KOPT-K1 (cell line): ENCODE measurements around the gene CHD9.
"Not testable (repeated sequence)": the region's sequence is repeated elsewhere in the genome, so short reads cannot be mapped to it uniquely, and the experiment has no call there.

Source experiments
- H3K27ac ChIP-seq: fragments of 200-600 bp; sonication (generic); 2 replicates; pipeline ENCODE4 v1.5.1; 2016; ENCODE audit warnings: antibody characterized with exemption, mild to moderate bottlenecking, low read depth, low read length; ENCODE audit not compliant: poor library complexity, severe bottlenecking
- H3K36me3 ChIP-seq: fragments of 200-600 bp; sonication (generic); 2 replicates; pipeline ENCODE4 v1.5.1; 2017; ENCODE audit warnings: antibody characterized with exemption, mild to moderate bottlenecking, low read length, moderate library complexity; ENCODE audit not compliant: insufficient read depth
- H3K9me3 ChIP-seq: fragments of 200-600 bp; sonication (generic); 2 replicates; pipeline ENCODE4 v1.5.1; 2017; ENCODE audit warnings: antibody characterized with exemption, low read length, mild to moderate bottlenecking; ENCODE audit not compliant: insufficient read depth, poor library complexity, severe bottlenecking

CHD9 gene

GRCh38 chr16:53057658-53058057 is 2.9 kb downstream of the CHD9 start:
- 0 out of 2 replicates have a peak, but pooled peaks cover 6% of the 10 kb centered on the region for H3K36me3 ChIP-seq
- H3K27ac ChIP-seq: no peak overlapping the region
- no peaks in the 10 kb centered on the region for H3K9me3 ChIP-seq

DNA sequence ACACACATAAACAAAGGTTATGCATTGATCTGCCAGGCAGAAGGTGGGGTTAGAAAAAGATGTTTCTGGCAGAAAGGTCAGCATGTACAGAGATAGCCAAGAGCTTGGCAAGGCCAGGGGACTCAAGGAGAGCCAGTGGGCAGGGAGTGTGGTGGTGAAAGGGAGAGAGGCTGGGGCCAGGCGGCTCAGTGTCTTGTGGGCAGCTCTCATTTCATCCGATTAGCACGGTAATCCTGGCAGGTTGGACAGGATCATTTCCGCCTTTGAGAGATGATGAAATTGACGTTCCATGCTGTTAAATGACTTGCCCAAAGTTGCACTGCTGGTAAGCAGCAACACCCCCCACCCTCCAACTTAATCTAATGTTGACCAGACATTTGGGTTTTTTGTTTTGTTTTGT is 3.6 kb downstream of the CHD9 start:
- no peaks in the 10 kb centered on the region for H3K9me3 ChIP-seq
- 0 out of 2 replicates have a peak, but pooled peaks cover 6% of the 10 kb centered on the region for H3K36me3 ChIP-seq
- no peak overlapping the region for H3K27ac ChIP-seq

DNA sequence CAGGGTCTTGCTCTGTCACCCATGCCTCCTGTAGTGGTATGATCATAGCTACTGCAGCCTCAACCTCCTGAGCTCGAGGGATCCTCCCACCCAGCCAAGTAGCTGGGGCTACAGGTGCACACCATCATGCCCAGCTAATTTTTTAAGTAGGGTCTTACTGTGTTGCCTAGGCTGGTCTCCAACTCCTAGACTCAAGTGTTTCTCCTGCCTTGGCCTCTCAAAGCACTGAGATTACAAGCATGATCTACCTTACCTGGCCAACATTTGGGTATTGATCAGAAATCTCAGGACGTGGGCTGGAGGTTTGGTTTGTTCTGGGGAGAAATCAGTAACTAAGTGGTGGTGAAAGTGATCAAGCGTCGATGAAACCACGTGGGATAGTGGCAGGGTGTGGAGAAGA is 4.1 kb downstream of the CHD9 start:
- no peak overlapping the region for H3K27ac ChIP-seq
- 0 out of 2 replicates have a peak, but pooled peaks cover 6% of the 10 kb centered on the region for H3K36me3 ChIP-seq
- H3K9me3 ChIP-seq: no peaks in the 10 kb centered on the region

DNA sequence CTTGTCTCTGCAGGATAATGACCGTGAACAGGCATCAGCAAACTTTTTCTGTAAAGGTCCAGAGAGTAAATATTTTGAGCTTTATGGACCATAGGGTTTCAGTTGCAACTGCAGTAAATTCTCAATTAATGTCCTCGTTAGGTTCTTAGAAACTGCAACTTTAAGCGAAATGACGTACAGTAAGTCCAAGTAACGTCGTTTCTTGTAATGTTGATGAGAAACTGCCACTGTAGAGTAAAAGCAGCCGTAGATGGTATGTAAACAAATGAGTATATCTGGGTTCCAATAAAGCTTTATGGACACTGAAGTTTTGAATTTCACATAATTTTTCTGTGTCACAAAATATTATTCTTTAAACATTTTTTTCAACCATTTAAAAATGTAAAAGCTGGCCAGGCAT is 4.9 kb downstream of the CHD9 start:
- no peaks in the 10 kb centered on the region for H3K9me3 ChIP-seq
- H3K36me3 ChIP-seq: 0 out of 2 replicates have a peak, but pooled peaks cover 6% of the 10 kb centered on the region
- H3K27ac ChIP-seq: no peak overlapping the region

GRCh38 chr16:53061256-53061655 is 6.5 kb downstream of the CHD9 start:
- Histone ChIP-seq H3K27ac (no peak overlapping the region), H3K36me3 (0 out of 2 replicates have a peak, but pooled peaks cover 6% of the 10 kb centered on the region), H3K9me3 (no peaks in the 10 kb centered on the region)

DNA sequence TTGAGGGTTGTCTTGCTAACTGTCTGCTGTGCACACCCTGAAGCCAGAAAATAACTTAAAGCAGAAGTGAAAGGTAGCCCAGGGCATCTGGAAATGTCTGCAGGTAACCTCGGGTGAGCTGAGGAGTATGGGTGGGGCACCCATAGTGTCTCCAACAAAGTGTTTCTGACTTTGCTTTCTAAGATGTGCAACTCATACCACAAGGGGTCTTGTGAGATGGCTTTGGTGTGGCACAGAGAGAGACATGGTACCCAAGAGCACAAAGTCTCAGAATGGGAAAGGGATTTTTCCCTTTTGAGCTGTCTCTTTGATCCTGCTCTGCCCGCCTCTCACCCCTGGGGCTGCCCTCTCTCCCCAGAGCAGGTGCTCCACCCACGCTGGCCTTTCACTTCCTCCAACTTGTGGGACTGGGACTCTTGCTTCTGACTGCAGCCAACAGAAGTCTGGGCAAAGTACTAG is 6.9 kb downstream of the CHD9 start:
- no peaks in the 10 kb centered on the region for H3K9me3 ChIP-seq
- H3K27ac ChIP-seq: no peak overlapping the region
- H3K36me3 ChIP-seq: 0 out of 2 replicates have a peak, but pooled peaks cover 6% of the 10 kb centered on the region

DNA sequence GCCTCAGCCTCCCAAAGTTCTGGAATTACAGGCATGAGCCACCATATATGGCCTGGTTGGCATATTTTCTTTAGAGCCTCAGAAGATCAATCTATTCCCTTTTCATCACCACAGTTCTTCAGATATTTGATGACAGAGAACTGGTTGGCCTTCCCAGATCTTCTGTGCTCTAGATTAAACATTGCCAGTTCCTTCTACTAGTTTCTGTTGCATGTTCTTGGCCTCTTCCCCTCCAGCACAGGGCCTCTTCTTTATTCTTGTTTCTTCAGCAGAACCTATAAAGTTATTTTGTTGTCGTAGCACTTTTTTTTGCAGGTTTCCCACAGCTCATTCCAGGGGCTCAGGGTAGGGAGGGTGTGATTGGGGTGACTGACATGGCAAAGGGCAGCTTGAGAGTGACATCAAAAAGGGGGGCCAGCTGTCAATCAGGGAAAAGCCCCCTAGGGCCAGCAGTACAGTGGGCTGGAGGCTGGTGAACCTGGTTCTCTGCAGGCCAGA is 9.3 kb downstream of the CHD9 start:
- H3K27ac ChIP-seq: no peak overlapping the region
- 0 out of 2 replicates have a peak, but pooled peaks cover 6% of the 10 kb centered on the region for H3K36me3 ChIP-seq
- H3K9me3 ChIP-seq: no peaks in the 10 kb centered on the region

GRCh38 chr16:53065461-53066061 is 10.8 kb downstream of the CHD9 start:
- Histone ChIP-seq H3K36me3 (0 out of 2 replicates have a peak, but pooled peaks cover 3% of the 10 kb centered on the region), H3K9me3 (no peaks in the 10 kb centered on the region), H3K27ac (no peak overlapping the region)

GRCh38 chr16:53067675-53068074 is 12.9 kb downstream of the CHD9 start:
- Histone ChIP-seq H3K9me3 (no peaks in the 10 kb centered on the region), H3K27ac (no peak overlapping the region), H3K36me3 (no peaks in the 10 kb centered on the region)

DNA sequence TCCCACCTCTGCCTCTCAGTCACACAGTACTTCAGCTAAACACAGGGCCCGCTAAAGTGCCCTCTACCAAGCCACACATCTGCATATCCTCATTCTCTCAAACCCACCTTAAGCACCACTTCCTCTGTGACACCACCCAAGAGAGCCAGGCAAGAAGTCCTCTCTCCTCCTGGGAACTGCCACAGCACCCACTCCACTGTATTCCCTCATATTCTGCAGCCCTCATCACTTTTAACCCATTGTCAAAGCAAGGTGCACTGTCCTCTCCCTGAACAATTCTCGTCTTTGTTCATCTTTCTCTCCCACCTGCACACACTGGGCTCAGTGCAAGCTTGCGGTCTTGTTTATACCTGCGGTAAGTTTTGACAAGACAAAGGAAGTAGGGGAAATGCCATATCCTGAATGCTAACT is 13.6 kb downstream of the CHD9 start:
- peaks cover 3% of the 10 kb centered on the region; the same call in 1 of the 2 replicates for H3K36me3 ChIP-seq
- peak overlapping the region; percentile 28 for H3K27ac ChIP-seq
- peaks cover 4% of the 10 kb centered on the region for H3K9me3 ChIP-seq

GRCh38 chr16:53069772-53070171 is 15.0 kb downstream of the CHD9 start:
- H3K9me3 ChIP-seq: peaks cover 18% of the 10 kb centered on the region
- H3K27ac ChIP-seq: no peak overlapping the region
- peaks cover 3% of the 10 kb centered on the region; the same call in 1 of the 2 replicates for H3K36me3 ChIP-seq

GRCh38 chr16:53071748-53072301 is 17.0 kb downstream of the CHD9 start:
- H3K27ac ChIP-seq: no peak overlapping the region
- H3K36me3 ChIP-seq: peaks cover 3% of the 10 kb centered on the region; the same call in 1 of the 2 replicates

DNA sequence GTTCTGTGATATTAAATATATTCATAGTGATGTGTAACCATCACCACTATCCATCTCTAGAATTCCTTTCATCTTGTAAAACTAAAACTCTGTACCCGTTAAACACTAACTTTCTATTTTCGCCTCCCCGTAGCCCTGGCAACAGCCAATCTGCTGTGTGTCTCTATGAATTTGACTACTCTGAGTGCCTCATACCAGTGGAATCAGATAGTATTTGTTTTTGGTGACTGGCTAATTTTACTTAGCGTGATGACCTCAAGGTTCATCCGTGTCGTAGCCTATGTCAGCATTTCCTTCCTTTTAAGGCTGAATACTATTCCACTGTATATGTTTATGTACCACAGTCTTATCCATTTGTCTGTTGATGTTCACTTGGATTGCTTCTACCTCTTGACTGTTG is 18.2 kb downstream of the CHD9 start:
- no peak overlapping the region for H3K27ac ChIP-seq

More at GRCh38 chr16:53071748-53072301, 17.0 kb downstream of the CHD9 start:
- peaks cover 30% of the 10 kb centered on the region for H3K9me3 ChIP-seq

GRCh38 chr16:53074296-53074695 is 19.5 kb downstream of the CHD9 start:
- H3K27ac ChIP-seq, H3K36me3 ChIP-seq: not testable (repeated sequence)
- H3K9me3 ChIP-seq: peaks cover 30% of the 10 kb centered on the region

More for the DNA sequence above, 18.2 kb downstream of the CHD9 start:
- Histone ChIP-seq H3K9me3 (peaks cover 30% of the 10 kb centered on the region), H3K36me3 (peaks cover 3% of the 10 kb centered on the region; the same call in 1 of the 2 replicates)

DNA sequence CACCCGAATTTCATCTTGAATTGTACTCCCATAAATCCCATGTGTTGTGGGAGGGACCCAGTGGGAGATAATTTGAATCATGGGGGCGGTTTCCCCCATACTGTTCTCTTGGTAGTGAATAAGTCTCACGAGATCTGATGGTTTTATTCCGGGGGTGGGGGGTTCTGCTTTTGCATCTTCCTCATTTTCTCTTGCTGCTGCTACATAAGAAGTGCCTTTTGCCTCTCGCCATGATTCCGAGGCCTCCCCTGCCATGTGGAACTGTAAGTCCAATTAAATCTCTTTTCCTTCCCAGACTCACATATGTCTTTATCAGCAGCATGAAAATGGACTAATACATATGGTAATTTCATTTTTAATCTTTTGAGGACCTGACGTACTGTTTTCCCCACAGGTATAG is 20.7 kb downstream of the CHD9 start:
- H3K9me3 ChIP-seq: peaks cover 30% of the 10 kb centered on the region
- not testable (repeated sequence) for H3K36me3 ChIP-seq, H3K27ac ChIP-seq
